ENCODE measurements around the gene MYOM1. TPM values are rescaled to one million over a fixed set of nuclear protein-coding genes. Genes with fewer than 3 reads are reported as not detected.
A peak's percentile ranks its signal among the peaks of the same experiment; 100 is the strongest.

MYOM1 gene
- total and polyA plus RNA-seq, 7 donors, result 3.3 to 37.7 (median 17.3) TPM

DNA sequence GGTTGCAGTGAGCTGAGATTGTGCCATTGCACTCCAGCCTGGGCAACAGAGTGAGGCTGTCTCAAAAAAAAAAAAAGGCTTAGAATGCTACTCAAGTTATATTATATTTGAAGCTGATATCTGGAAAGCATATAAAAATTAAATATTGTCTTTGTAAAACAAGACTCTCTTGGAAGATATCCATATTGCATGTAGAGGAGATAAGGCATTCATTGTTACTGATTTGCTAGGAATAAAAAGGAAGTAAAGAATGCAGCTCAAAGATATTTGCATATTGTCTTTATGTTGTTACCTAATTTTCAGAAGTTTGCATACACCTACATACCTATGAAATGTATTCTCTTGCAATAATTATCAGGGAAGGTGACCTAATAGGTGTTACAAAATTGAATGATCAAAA is 79.4 kb downstream of the MYOM1 start:
- TF ChIP-seq POLR2A (IDR thresholded peaks at IDR 0.05) (no peak), EP300 (IDR thresholded peaks at IDR 0.05) (no peak), POLR2AphosphoS5 (IDR thresholded peaks at IDR 0.05) (no peak)
- TF ChIP-seq, protein P1, sequence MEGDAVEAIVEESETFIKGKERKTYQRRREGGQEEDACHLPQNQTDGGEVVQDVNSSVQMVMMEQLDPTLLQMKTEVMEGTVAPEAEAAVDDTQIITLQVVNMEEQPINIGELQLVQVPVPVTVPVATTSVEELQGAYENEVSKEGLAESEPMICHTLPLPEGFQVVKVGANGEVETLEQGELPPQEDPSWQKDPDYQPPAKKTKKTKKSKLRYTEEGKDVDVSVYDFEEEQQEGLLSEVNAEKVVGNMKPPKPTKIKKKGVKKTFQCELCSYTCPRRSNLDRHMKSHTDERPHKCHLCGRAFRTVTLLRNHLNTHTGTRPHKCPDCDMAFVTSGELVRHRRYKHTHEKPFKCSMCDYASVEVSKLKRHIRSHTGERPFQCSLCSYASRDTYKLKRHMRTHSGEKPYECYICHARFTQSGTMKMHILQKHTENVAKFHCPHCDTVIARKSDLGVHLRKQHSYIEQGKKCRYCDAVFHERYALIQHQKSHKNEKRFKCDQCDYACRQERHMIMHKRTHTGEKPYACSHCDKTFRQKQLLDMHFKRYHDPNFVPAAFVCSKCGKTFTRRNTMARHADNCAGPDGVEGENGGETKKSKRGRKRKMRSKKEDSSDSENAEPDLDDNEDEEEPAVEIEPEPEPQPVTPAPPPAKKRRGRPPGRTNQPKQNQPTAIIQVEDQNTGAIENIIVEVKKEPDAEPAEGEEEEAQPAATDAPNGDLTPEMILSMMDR (IDR thresholded peaks at IDR 0.05), result no peak
- Histone ChIP-seq H3K4me3 (no peak overlapping the region), H3K27ac (no peak overlapping the region), H3K27me3 (no peaks in the 10 kb centered on the region), H3K4me1 (no peaks in the 10 kb centered on the region), H3K36me3 (peaks cover 0 to 18% (median 2%) of the 10 kb centered on the region in 4 donors), H3K9me3 (no peaks in the 10 kb centered on the region)
- DNase-seq, result no peak
- intact Hi-C loops (cut with DNase I), result loop anchor here (10.0 kb wide), 1 partner anchor 334 kb away; no protein-coding TSS in a partner anchor

DNA sequence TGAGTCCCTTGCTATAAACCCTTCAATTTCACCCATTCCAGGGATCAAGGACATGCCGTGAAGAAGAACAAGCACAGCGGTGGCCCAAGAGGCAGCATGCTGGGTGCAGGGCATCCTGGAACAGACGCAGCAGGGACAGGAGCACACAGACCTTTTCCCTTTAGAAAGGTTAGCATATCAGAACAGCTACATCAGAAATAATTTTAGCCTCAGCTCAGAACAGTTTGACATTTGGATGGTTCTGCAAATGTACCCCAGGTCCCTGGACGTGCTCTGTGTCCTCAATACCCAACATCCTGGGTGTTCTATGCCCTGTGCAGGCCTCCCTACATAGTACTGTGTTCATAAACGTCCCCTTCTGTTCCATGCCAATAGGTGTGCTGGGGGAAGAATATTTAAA is 80.4 kb downstream of the MYOM1 start:
- intact Hi-C loops (cut with DNase I), result no loop called here
- no peak for TF ChIP-seq POLR2AphosphoS5 (IDR thresholded peaks at IDR 0.05)
- TF ChIP-seq, protein P1 (IDR thresholded peaks at IDR 0.05), result no peak
- TF ChIP-seq POLR2A (IDR thresholded peaks at IDR 0.05), result no peak
- no peak for TF ChIP-seq EP300 (IDR thresholded peaks at IDR 0.05)
- Histone ChIP-seq H3K27me3 (no peaks in the 10 kb centered on the region), H3K27ac (no peak overlapping the region), H3K4me1 (no peaks in the 10 kb centered on the region), H3K4me3 (no peak overlapping the region), H3K36me3 (peaks cover 0 to 27% (median 4%) of the 10 kb centered on the region in 4 donors), H3K9me3 (no peaks in the 10 kb centered on the region)
- WGBS, 2 donors, result 82 to 90% methylated on average over 5 of the region's 5 CpGs
- DNase-seq, result no peak

DNA sequence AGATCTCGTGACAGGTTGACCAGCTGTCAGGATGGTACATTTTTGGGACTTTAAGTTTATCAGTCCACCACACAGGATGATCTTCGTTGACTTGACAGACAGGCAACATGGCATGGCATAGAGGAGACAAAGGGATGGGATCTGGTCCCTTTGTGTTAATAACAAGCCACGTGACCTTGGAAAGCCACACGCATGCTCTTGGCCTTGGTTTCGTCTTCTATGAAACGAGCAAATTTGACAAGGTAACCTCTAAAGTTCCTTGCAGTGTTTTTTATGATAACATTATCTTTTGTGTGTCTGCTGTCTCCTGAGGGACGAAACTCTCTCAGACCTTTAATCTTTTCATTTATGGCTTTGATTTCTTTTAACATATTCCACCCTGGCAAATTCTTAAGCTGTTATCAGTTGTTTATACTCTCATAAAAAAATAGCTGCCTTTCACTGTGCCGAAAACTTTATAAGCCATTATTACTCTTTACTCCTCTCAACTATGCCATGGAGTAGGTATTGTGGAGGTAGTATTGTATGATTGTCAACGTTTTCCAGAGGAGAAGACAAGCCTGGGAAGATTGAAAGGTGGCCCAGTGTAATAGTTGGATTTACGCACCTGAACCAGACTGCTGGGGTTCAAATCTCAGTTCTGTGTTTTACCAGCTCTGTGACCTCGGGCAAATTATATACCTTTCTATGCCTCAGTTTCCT is 81.3 kb downstream of the MYOM1 start:
- no peak overlapping the region for H3K4me3 ChIP-seq
- no peaks in the 10 kb centered on the region for H3K4me1 ChIP-seq
- H3K36me3 ChIP-seq, result peaks cover 0 to 34% (median 5%) of the 10 kb centered on the region in 4 donors
- no peaks in the 10 kb centered on the region for H3K27me3 ChIP-seq
- no peak for TF ChIP-seq POLR2AphosphoS5 (IDR thresholded peaks at IDR 0.05)
- intact Hi-C loops (cut with DNase I), result no loop called here
- DNase-seq, result no peak
- no peak overlapping the region for H3K27ac ChIP-seq
- no peaks in the 10 kb centered on the region for H3K9me3 ChIP-seq
- 22 to 67% methylated on average over 11 of the region's 11 CpGs for WGBS, 2 donors

DNA sequence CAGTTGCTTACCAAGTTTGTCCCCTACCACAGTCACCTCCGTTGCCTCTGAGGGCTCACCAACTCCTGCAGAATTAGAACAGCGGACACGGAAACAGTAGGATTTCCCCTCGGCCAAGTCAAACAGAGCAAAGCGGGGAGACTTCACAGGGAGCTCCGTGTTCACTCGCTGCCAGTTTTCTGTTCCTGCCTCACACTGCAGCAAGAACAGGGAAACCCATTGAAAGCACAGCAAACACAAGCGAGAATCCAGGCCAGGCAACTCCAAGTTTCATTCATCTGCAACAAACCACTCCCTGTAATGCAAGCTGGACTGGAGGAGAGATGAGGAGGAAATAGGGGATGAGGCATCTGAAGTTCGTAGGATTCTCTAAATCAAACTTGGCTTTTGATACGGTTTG is 84.2 kb downstream of the MYOM1 start:
- Histone ChIP-seq H3K4me3 (no peak overlapping the region), H3K27ac (no peak overlapping the region), H3K36me3 (peaks cover 0 to 26% (median 3%) of the 10 kb centered on the region in 4 donors), H3K4me1 (peaks cover 0 to 9% (median 4%) of the 10 kb centered on the region in 4 donors), H3K27me3 (no peaks in the 10 kb centered on the region), H3K9me3 (no peaks in the 10 kb centered on the region)
- TF ChIP-seq, protein P1 (IDR thresholded peaks at IDR 0.05), result no peak
- TF ChIP-seq EP300 (IDR thresholded peaks at IDR 0.05) (no peak), POLR2AphosphoS5 (IDR thresholded peaks at IDR 0.05) (no peak), POLR2A (IDR thresholded peaks at IDR 0.05) (no peak)
- no peak for DNase-seq
- WGBS, 2 donors, result 91 to 92% methylated on average over 10 of the region's 10 CpGs
- intact Hi-C loops (cut with DNase I), result no loop called here

DNA sequence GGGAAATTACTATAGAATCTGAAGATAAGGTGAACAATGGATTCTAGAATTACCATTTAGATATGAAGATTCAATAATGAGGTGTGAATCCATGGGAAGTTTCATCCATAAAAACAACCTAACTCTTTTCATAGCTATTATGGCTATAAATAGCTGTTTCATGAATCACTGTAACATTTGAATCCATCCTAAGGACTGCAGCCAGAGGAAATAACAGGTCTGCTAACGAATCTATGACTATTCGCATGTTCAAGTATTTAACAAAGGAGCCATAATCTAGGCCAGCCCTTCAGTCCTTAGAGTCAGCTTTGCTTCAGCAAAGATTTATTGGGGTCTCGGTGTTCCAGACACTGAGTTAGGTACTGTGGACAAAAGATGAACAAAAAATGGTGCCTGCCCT is 87.1 kb downstream of the MYOM1 start:
- H3K4me3 ChIP-seq, result no peak overlapping the region
- H3K9me3 ChIP-seq, result no peaks in the 10 kb centered on the region
- 94 to 97% methylated on average over 3 of the region's 3 CpGs for WGBS, 2 donors
- peak overlapping the region in 1 of 4 donors; percentile 21 for H3K27ac ChIP-seq
- no peak for DNase-seq
- intact Hi-C loops (cut with DNase I), result no loop called here
- no peak for TF ChIP-seq POLR2AphosphoS5 (IDR thresholded peaks at IDR 0.05)
- no peak for TF ChIP-seq EP300 (IDR thresholded peaks at IDR 0.05)
- TF ChIP-seq POLR2A (IDR thresholded peaks at IDR 0.05), result no peak
- TF ChIP-seq, protein P1 (IDR thresholded peaks at IDR 0.05), result no peak
- H3K27me3 ChIP-seq, result no peaks in the 10 kb centered on the region
- H3K36me3 ChIP-seq, result peaks cover 0 to 37% (median 4%) of the 10 kb centered on the region in 4 donors
- H3K4me1 ChIP-seq, result peaks cover 0 to 9% (median 8%) of the 10 kb centered on the region in 4 donors

All from sigmoid colon (tissue), 7 donors.